ENCODE results near the gene AGPS.

AGPS gene

DNA sequence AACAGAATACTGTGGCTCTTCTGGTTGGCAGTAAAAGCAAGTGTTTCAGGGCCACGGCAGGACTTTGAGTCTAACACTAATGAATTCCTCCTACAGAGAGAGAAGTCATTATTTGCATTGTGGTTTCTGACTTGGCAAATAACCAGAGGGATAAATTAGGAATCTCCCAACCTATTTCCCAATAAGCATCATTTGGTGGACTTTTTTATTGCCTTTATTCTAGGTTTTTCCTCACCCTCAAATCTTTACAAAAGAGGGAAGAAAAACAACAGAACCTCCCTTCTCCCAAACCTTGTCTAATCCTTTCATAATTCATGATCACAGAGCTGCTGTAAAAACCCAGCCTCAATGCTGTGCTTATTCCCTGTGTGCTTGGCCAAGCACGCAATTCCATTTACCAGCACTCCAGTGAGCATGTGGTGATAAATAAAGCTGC is 179.7 kb downstream of the AGPS start:
- no peak overlapping the region for H3K4me3 ChIP-seq (ENCODE audit: low read depth, low read length)
- H3K9ac ChIP-seq (ENCODE audit: low read depth, low read length): no peak overlapping the region
- no peaks in the 10 kb centered on the region for H3K27me3 ChIP-seq (ENCODE audit: control insufficient read depth, insufficient read depth, low read length)
- H3K9me3 ChIP-seq (ENCODE audit: control insufficient read depth, insufficient read depth, low read length): no peaks in the 10 kb centered on the region
- no peaks in the 10 kb centered on the region for H3K4me1 ChIP-seq (ENCODE audit: control insufficient read depth, insufficient read depth, low read length)
- no peaks in the 10 kb centered on the region for H3K36me3 ChIP-seq (ENCODE audit: control insufficient read depth, insufficient read depth, low read length)

DNA sequence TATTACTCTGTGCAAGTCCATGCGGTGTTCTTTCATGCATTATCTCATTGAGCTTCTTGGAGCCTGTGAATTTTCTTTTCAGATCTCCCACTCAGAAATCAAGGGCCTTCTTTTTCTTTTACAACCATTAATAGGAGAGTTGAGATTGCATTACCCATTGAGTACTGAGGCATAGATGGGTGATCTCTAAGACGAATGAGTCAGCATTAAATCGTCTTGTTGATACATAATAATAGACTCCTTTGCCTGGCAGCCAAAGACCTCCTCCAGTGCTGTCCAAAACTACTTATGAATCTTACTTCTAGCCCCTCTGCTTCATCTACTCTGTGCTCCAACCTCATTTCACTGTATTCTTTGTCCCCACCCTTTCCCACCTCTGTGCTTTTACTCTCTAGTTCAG is 180.5 kb downstream of the AGPS start:
- H3K9me3 ChIP-seq (ENCODE audit: control insufficient read depth, insufficient read depth, low read length): no peaks in the 10 kb centered on the region
- H3K4me3 ChIP-seq (ENCODE audit: low read depth, low read length): no peak overlapping the region
- H3K9ac ChIP-seq (ENCODE audit: low read depth, low read length): no peak overlapping the region
- H3K36me3 ChIP-seq (ENCODE audit: control insufficient read depth, insufficient read depth, low read length): no peaks in the 10 kb centered on the region
- no peaks in the 10 kb centered on the region for H3K27me3 ChIP-seq (ENCODE audit: control insufficient read depth, insufficient read depth, low read length)
- no peaks in the 10 kb centered on the region for H3K4me1 ChIP-seq (ENCODE audit: control insufficient read depth, insufficient read depth, low read length)

DNA sequence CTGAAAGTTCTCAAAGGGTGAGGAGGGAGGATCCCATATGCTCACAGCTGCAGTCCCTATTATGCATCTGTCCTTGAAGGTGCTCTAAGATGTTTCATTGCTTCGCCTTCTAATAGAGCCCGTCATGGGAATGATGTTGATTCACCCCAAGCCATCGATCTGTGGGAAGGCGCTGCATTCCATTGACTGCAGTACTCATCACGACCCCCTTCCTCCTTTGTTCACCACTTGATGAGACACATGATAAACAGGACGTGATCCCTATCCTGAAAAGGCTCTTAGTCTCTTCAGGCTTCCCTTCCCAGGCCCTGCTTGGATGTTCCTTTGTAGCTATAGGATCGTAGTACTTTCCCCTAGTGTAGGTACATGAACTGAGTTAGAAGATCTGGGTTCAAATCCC is 181.8 kb downstream of the AGPS start:
- no peaks in the 10 kb centered on the region for H3K36me3 ChIP-seq (ENCODE audit: control insufficient read depth, insufficient read depth, low read length)
- no peak overlapping the region for H3K4me3 ChIP-seq (ENCODE audit: low read depth, low read length)
- no peaks in the 10 kb centered on the region for H3K4me1 ChIP-seq (ENCODE audit: control insufficient read depth, insufficient read depth, low read length)
- no peaks in the 10 kb centered on the region for H3K27me3 ChIP-seq (ENCODE audit: control insufficient read depth, insufficient read depth, low read length)
- H3K9me3 ChIP-seq (ENCODE audit: control insufficient read depth, insufficient read depth, low read length): no peaks in the 10 kb centered on the region
- no peak overlapping the region for H3K9ac ChIP-seq (ENCODE audit: low read depth, low read length)

DNA sequence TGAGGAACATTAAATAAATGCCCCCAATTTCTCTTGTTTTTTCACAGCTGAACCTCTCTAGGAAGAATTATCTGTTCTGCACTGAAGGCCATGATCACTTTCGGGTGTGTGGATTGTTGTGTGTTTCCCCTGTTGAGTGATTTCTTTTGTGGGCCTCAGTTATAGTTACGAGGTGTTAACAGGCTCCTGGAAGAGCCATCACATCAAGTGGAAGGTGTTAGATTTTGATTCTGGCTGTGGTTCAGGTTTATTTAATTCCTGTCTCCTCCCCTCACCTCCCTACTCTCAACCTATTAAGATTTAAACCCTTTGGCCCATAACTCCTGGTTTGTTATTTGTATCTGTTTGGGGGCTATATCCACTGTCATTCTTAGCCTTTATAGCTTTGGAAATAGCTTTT is 182.8 kb downstream of the AGPS start:
- Histone ChIP-seq H3K4me3 (ENCODE audit: low read depth, low read length) (no peak overlapping the region), H3K27me3 (ENCODE audit: control insufficient read depth, insufficient read depth, low read length) (no peaks in the 10 kb centered on the region), H3K9me3 (ENCODE audit: control insufficient read depth, insufficient read depth, low read length) (no peaks in the 10 kb centered on the region), H3K36me3 (ENCODE audit: control insufficient read depth, insufficient read depth, low read length) (no peaks in the 10 kb centered on the region), H3K4me1 (ENCODE audit: control insufficient read depth, insufficient read depth, low read length) (no peaks in the 10 kb centered on the region), H3K9ac (ENCODE audit: low read depth, low read length) (no peak overlapping the region)

DNA sequence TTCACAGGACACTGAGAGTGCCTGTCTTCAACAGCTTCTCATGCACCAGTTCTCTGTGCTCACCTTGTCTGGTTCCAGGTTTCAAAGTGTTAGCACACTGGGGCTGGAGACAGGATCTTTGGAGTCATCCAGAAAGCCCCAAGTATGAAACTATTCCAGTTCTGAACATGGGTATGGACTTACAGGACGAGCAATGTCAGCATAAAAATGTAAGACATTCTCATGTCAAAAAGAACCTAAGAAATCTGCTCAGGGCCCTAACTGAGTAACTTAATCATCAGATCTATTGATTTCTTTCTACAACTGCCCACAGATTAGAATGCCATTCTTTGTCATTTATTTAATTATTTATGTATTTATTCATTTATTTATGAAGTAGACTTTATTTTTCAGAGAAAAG is 184.5 kb downstream of the AGPS start:
- Histone ChIP-seq H3K9ac (ENCODE audit: low read depth, low read length) (no peak overlapping the region), H3K27me3 (ENCODE audit: control insufficient read depth, insufficient read depth, low read length) (no peaks in the 10 kb centered on the region), H3K36me3 (ENCODE audit: control insufficient read depth, insufficient read depth, low read length) (no peaks in the 10 kb centered on the region), H3K9me3 (ENCODE audit: control insufficient read depth, insufficient read depth, low read length) (no peaks in the 10 kb centered on the region), H3K4me1 (ENCODE audit: control insufficient read depth, insufficient read depth, low read length) (no peaks in the 10 kb centered on the region), H3K4me3 (ENCODE audit: low read depth, low read length) (no peak overlapping the region)

DNA sequence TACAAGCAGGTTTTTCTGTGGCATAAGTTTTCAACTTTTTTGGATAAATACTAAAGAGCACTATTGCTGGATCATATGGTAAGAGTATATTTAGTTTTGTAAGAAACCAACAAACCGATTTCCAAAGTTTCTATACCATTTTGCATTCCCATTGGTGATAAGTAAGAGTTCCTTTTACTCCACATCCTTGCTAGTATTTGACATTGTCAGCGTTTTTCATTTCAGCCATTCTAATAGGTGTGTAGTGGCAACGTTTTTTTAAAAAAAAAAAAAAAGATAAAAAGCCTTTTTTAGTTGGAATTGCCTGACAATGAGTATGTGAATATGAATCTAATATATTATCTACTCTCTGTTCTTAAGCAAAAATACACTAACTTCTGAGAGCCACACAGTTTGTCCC is 185.9 kb downstream of the AGPS start:
- Histone ChIP-seq H3K27me3 (ENCODE audit: control insufficient read depth, insufficient read depth, low read length) (no peaks in the 10 kb centered on the region), H3K4me3 (ENCODE audit: low read depth, low read length) (no peak overlapping the region), H3K36me3 (ENCODE audit: control insufficient read depth, insufficient read depth, low read length) (no peaks in the 10 kb centered on the region), H3K9me3 (ENCODE audit: control insufficient read depth, insufficient read depth, low read length) (no peaks in the 10 kb centered on the region), H3K4me1 (ENCODE audit: control insufficient read depth, insufficient read depth, low read length) (no peaks in the 10 kb centered on the region), H3K9ac (ENCODE audit: low read depth, low read length) (no peak overlapping the region)

DNA sequence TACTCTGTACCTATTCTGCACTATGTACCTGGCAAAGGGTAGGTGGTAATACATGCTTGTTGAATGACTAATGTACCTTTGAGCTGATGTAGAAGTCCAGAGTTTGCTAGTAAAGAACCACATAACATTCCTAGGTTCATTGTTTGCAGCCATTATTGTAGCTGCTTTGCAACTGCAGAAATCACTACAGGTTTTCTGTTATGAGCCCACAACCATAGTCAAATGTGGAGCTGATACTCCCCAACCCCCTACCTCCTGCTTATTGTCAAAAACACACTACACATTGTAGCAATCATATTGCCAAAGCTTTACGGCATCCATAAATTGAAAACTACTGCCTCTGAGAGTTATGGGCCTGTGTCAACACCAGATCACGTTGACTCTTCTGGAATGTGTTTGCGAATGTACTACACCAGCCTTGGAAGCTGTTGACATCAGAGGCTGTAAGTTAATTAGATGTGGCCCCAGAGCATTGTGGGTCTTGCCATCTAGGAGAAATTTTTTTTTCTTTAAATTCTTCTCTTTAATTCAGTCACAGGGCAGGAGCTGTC is 187.0 kb downstream of the AGPS start:
- Histone ChIP-seq H3K9me3 (ENCODE audit: control insufficient read depth, insufficient read depth, low read length) (no peaks in the 10 kb centered on the region), H3K4me1 (ENCODE audit: control insufficient read depth, insufficient read depth, low read length) (no peaks in the 10 kb centered on the region), H3K4me3 (ENCODE audit: low read depth, low read length) (no peak overlapping the region), H3K36me3 (ENCODE audit: control insufficient read depth, insufficient read depth, low read length) (no peaks in the 10 kb centered on the region), H3K9ac (ENCODE audit: low read depth, low read length) (no peak overlapping the region), H3K27me3 (ENCODE audit: control insufficient read depth, insufficient read depth, low read length) (no peaks in the 10 kb centered on the region)

DNA sequence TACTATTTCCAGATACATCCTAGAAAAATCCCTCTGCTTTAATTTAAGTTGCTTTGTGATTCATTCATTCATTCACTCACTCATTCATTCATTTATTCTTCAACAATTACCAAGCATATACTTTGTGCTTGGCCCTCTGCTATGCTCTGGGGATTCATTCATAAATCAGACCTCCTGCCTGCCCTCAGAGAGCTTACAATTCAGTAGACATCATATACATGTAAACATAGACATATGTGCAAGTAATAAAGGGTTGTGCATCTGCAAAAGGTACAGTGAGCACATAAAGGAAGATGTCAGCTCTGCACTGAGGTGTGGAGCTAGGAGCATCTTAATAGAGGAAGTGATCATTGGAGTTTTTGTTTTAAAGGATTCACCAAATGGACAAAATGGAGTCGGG is 189.4 kb downstream of the AGPS start:
- H3K27me3 ChIP-seq (ENCODE audit: control insufficient read depth, insufficient read depth, low read length): no peaks in the 10 kb centered on the region
- H3K9me3 ChIP-seq (ENCODE audit: control insufficient read depth, insufficient read depth, low read length): no peaks in the 10 kb centered on the region
- H3K4me3 ChIP-seq (ENCODE audit: low read depth, low read length): no peak overlapping the region
- H3K4me1 ChIP-seq (ENCODE audit: control insufficient read depth, insufficient read depth, low read length): no peaks in the 10 kb centered on the region
- no peaks in the 10 kb centered on the region for H3K36me3 ChIP-seq (ENCODE audit: control insufficient read depth, insufficient read depth, low read length)
- no peak overlapping the region for H3K9ac ChIP-seq (ENCODE audit: low read depth, low read length)

DNA sequence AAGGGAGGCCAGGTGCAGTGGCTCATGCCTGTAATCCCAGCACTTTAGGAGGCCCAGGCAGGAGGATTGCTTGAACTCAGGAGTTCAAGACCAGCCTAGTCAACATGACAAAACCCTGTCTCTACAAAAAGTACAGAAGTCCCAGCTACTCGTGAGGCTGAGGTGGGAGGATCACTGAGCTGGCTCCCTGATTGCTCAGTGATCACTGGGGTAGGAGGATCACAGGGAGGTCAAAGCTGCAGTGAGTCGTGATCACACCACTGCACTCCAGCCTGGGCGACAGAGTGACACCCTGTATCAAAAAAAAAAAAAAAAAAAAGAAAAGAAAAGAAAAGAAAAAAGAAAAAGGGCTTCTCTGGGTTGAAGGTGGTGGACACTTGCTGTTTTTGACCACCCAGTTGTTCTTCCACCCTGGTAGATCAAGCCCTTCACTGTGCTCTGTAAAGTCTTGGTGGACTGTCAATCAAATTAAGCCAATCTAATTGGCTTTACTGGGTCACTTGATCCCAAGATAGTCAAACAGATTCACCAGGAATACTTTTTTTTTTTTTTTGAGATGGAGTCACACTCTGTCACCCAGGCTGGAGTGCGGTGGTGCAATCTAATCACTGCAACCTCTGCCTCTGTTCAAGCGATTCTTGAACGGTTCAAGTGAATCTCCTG is 191.6 kb downstream of the AGPS start:
- Histone ChIP-seq H3K9ac (ENCODE audit: low read depth, low read length) (no peak overlapping the region), H3K4me3 (ENCODE audit: low read depth, low read length) (no peak overlapping the region), H3K27me3 (ENCODE audit: control insufficient read depth, insufficient read depth, low read length) (no peaks in the 10 kb centered on the region), H3K9me3 (ENCODE audit: control insufficient read depth, insufficient read depth, low read length) (no peaks in the 10 kb centered on the region), H3K36me3 (ENCODE audit: control insufficient read depth, insufficient read depth, low read length) (no peaks in the 10 kb centered on the region), H3K4me1 (ENCODE audit: control insufficient read depth, insufficient read depth, low read length) (no peaks in the 10 kb centered on the region)

DNA sequence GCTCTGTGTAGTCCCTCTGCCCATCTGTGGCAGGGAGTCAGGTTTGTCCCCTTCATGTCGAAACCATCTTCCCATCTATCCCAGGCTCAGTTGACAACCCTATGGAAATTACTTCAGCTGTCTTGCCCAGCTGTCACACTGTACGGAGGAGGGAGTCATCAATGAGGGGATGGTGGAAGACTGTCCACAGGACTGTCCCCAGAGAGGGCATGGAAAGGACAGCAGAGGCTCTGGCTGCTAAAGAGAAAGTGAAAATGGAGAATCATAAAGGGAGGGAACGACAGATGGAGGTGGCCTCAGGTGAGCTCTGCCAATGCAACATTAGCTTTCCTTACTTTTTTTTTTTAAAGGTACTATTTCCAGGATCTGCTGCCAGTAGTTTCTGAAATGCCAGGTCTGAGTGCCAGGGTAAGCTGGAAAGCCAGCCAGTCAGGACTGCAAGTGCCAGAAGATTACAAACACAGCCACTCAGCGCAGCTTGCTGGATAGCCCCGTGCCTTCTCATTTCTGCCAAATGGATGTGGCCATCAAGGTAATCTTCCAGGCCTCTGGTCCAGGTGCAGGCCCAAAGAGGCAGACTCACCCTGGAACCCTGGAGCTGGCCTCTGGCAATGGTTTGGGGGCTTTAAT is 192.8 kb downstream of the AGPS start:
- Histone ChIP-seq H3K4me3 (ENCODE audit: low read depth, low read length) (no peak overlapping the region), H3K4me1 (ENCODE audit: control insufficient read depth, insufficient read depth, low read length) (no peaks in the 10 kb centered on the region), H3K27me3 (ENCODE audit: control insufficient read depth, insufficient read depth, low read length) (no peaks in the 10 kb centered on the region), H3K9me3 (ENCODE audit: control insufficient read depth, insufficient read depth, low read length) (no peaks in the 10 kb centered on the region), H3K9ac (ENCODE audit: low read depth, low read length) (no peak overlapping the region), H3K36me3 (ENCODE audit: control insufficient read depth, insufficient read depth, low read length) (no peaks in the 10 kb centered on the region)

DNA sequence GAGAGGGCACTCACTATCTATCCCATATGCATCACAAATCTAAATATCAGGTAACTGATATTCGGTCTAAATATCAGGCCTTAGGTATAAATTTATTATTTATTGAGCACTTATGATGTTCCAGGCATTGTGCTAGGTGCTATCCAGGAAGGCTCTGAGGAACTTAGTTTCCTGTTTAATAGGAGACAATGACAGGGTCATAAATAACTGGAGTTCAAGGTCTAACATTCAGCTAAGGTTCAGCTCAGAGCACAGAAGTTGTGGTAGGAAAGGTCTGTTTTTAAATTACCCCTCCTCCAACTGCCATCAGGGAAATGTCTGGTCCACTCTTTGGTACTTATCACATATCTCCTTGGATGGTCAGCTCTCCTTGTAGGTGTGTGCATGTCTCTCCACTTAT is 193.6 kb downstream of the AGPS start:
- H3K36me3 ChIP-seq (ENCODE audit: control insufficient read depth, insufficient read depth, low read length): no peaks in the 10 kb centered on the region
- no peaks in the 10 kb centered on the region for H3K4me1 ChIP-seq (ENCODE audit: control insufficient read depth, insufficient read depth, low read length)
- no peaks in the 10 kb centered on the region for H3K9me3 ChIP-seq (ENCODE audit: control insufficient read depth, insufficient read depth, low read length)
- H3K9ac ChIP-seq (ENCODE audit: low read depth, low read length): no peak overlapping the region
- H3K27me3 ChIP-seq (ENCODE audit: control insufficient read depth, insufficient read depth, low read length): no peaks in the 10 kb centered on the region
- no peak overlapping the region for H3K4me3 ChIP-seq (ENCODE audit: low read depth, low read length)

DNA sequence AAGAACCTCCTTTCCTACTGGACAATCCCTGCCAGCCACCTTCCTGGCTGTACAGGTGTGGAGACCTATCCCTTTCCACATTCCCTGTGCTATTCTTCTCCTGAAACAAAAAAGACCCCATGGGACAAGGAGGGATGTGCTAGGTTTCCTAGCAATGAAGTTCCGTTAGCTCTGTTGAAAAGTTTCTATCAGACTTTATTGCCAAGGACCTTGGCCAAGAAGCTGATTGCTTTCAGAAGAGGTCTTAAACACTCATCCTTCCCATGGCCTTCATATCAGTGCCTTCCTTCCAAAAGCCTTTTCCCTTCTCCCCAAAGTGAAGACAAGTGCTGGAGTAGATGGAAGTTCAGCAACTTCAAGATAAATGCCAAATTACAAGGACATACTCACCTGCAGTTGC is 194.8 kb downstream of the AGPS start:
- no peak overlapping the region for H3K9ac ChIP-seq (ENCODE audit: low read depth, low read length)
- no peak overlapping the region for H3K4me3 ChIP-seq (ENCODE audit: low read depth, low read length)
- no peaks in the 10 kb centered on the region for H3K4me1 ChIP-seq (ENCODE audit: control insufficient read depth, insufficient read depth, low read length)
- H3K9me3 ChIP-seq (ENCODE audit: control insufficient read depth, insufficient read depth, low read length): no peaks in the 10 kb centered on the region
- H3K27me3 ChIP-seq (ENCODE audit: control insufficient read depth, insufficient read depth, low read length): no peaks in the 10 kb centered on the region
- H3K36me3 ChIP-seq (ENCODE audit: control insufficient read depth, insufficient read depth, low read length): no peaks in the 10 kb centered on the region

Data from iPS-15b (cell line).